DMS 273 (cell line): ENCODE data around the gene UNKL.

ENCODE experiments used
- DNase-seq: peaks from one replicate; lab custom pipeline; 2025; ENCODE audit not compliant: unreplicated experiment; lab: John Stamatoyannopoulos, UW

The UNKL gene

DNA sequence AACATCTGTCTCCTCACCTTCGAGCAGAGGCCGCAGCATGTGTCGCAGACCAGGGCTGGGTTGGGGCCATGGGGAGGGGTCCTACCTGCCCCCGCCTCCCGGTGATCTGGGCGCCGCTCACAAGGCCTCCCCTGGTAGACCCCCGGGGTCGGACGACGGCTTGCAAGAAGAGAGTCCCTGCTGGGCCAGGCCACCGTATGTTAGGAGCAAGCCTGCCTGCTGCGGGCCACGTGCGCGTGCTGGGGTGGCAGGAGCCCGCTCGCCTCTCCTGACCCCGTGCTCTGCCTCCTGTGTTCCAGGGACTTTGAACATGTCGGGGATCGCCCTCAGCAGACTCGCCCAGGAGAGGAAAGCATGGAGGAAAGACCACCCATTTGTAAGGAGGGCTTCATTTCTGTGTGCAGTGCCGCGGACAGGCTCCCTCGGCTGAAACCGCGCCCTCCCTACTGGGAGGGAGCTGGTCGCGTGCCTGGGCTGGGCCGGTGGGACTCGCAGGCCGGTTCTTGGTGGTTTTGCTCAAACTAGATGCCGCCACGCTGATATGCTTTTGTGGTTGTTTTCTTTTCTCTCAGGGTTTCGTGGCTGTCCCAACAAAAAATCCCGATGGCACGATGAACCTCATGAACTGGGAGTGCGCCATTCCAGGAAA, 100.7 kb downstream of the UNKL start:
- no peak for DNase-seq
